Sciatic nerve (tissue), 2 donors: ENCODE results near the gene ANK2. TPM values are rescaled to one million over a fixed set of nuclear protein-coding genes. Genes with fewer than 3 reads are reported as not detected.

Experiments
- ATAC-seq: fragments of 200-7000 bp; cut with Tn5 transposase; one replicate; pipeline ENCODE4 v1.9.1; 2020; ENCODE audit warnings: mild to moderate bottlenecking, moderate library complexity
- DNase-seq: peaks from one replicate; pipeline ENCODE4 v3.0.0-alpha.2; 2020; ENCODE audit warnings: low spot score
- intact Hi-C: fragments of 100-400 bp; cut with DNase I; formaldehyde crosslinking; loops from one replicate; pipeline ENCODE4 v1.14.2; 2022
- total RNA-seq: library from RNA; stranded (reverse); fragmentation: NEBNext Ultra II Directional; extraction: Animal tissue kit (Norgen Biotek cat#: 25700); gene quantifications from one replicate; pipeline ENCODE4 v1.2.1, GENCODE V29; 2021
- donor health status: DM: no; HTN: no; CAD: no.
- donor health status: DM: no; HTN: no; CAD: no.

ANK2 gene
- total RNA-seq, 1 donor from 2014 or later: 121 TPM

DNA sequence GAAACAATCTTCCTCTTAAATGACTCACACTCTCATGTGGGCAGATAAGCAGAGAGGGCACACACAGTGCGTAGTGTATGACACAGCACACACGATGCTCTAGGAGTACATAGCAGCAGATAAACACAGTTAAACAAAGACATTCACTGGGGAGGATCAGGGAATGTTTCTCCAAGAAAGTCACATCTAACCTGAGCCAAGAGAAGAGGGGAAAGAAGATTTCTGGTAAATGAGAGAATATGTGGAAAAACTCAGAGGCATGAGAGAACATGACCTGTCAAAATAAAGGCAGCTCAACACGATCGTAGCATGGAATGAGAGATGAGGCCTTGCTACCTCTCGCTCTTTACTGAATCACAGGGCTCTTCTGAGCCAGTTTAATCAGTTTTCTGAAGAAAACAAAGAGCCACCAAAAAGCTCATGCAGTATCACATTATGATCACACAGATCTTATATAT is 251.0 kb downstream of the ANK2 start:
- ATAC-seq (peak; percentile 98), DNase-seq (no peak)
- intact Hi-C loops: no loop called here

DNA sequence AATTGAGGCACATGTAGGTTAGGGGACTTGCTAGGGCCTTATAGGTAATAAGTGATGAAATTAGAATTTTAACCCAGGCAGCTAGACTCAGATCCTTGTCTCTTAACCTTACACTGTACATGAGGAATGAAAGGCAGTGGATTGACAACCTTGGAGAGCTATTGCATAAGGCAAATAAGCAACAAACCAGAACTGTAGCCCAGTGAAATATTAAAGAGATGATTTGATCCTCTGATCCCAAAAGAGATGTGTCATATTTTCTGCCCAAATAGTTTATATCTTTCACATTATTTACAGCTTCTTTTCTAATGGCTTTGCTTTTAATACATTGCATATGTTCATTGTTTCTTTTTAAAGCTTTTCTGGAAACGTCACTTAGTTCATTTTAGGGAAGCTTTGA is 252.6 kb downstream of the ANK2 start:
- DNase-seq (no peak), ATAC-seq (no peak)
- intact Hi-C loops: no loop called here

DNA sequence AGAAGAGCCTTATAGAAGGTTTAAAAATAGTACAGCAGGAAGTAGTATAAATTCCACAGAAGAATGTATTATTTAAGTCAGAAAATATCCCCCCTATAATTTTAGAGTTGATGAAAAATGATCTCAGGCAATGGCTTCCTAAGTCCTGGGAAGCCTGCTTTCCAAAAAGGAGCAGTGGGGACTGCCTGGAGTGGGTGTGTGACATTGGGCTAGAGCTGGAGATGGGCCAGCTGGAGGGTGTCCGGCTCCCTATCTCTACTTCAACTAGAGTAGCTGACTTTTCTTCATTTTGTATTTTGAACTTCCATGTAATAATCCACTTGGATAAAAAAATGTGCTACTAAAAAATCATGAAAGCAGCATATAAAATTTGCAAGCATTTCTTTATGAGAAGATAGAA is 253.9 kb downstream of the ANK2 start:
- no peak for ATAC-seq
- intact Hi-C loops: no loop called here

GRCh38 chr4:113311047-113311446 is 261.6 kb downstream of the ANK2 start:
- ATAC-seq (no peak), DNase-seq (no peak)
- intact Hi-C loops: no loop called here

More for the DNA sequence above, 253.9 kb downstream of the ANK2 start:
- DNase-seq: no peak

DNA sequence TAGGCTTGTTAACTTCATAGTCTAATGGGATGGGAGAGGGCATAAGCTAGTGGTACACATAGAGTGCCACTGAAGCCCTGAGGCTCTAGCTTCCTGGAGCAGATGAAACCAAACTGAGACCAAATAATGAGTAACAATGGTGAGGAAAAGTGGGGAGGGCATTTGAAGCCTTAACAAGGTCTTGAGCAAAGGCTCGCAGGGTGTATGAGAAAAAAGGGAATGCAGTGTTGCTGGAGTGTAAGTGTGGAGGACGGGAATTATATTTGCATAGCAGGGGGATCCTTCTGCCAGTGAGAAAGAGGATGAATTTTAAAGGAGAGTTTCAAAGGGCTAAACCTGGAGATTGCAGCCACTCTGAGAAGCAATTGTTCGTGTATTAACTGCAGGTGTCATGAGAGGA is 263.1 kb downstream of the ANK2 start:
- DNase-seq: no peak
- ATAC-seq: no peak
- intact Hi-C loops: no loop called here

- intact Hi-C loops: no loop called here
- DNase-seq: no peak
- no peak for ATAC-seq
These were observed 265.0 kb downstream of the ANK2 start for GRCh38 chr4:113314426-113314825.

DNA sequence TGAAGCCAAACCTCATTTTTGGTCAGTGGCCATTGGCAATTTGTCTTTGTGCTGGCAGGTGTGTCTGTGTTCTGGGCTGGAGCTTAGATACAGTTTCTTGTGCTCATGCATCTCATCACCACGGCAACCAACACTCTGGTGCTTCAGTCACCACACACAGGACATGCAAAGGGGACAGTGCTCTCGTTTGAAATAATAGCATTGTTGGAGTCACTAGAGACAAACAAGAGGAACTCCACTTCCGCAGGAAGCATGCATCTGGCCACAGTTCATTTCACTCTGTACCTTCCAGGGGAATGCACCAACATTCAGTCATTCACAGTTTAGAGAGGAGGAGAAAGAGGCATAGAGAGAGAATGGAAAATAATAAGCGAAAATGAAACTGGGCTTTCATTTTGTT is 267.4 kb downstream of the ANK2 start:
- ATAC-seq: peak; percentile 67
- intact Hi-C loops: no loop called here
- no peak for DNase-seq

DNA sequence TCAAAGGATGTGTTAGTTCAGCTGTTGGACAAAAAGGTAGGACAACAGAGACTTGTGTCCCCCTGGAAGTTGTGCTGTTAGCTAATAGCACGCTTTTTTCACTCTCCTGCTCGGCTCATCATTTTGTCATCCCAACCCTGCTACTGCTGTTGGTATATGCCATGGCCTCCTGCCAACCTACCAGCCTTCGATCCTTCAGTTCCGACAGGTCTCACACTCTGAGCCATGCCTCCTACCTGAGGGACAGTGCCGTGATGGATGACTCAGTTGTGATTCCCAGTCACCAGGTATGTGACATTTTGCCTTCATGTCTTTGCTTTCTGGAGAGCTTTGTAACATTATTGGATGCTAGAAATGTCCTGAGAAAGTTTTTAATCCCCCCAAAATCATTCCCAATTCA is 268.1 kb downstream of the ANK2 start:
- intact Hi-C loops: no loop called here
- ATAC-seq: no peak
- DNase-seq: no peak

- no peak for ATAC-seq
- no peak for DNase-seq
- intact Hi-C loops: no loop called here
These were observed 273.3 kb downstream of the ANK2 start for GRCh38 chr4:113322736-113323135.

- no peak for DNase-seq
- no peak for ATAC-seq
- intact Hi-C loops: no loop called here
These were observed 276.6 kb downstream of the ANK2 start for GRCh38 chr4:113325876-113326615.

DNA sequence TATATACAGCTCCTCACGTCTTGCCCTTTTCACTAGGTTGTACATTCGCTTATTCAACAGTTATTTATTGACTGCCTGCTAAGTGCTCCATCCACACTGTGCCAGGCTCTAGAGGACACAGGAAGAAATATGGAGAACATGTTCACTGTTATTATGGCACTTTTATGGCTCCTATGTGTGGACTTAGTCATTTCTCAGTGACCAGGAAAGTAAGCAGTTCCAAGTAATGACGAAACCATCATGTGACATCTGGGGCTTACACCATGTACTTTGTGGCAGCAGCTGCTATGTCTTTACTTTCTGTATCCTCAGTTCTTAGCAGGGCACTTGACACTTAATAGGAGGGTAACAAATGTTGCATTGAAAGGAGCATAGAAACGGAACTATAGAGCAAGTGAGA is 278.0 kb downstream of the ANK2 start:
- intact Hi-C loops: no loop called here
- no peak for DNase-seq
- ATAC-seq: no peak

GRCh38 chr4:113328514-113328913 is 279.1 kb downstream of the ANK2 start:
- intact Hi-C loops: no loop called here
- DNase-seq (no peak), ATAC-seq (no peak)

DNA sequence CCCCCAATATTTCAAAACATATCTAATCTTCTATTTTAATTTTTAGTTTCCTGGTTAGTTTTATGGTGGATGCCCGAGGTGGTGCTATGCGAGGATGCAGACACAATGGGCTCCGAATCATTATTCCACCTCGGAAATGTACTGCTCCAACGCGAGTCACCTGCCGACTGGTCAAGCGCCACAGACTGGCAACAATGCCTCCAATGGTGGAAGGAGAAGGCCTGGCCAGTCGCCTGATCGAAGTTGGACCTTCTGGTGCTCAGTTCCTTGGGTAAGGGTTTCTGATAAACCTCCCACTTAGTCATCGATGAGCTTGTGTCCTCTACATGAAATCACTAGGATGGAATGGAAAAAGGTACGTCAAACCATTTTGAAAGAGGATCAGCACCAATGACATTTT is 280.7 kb downstream of the ANK2 start:
- DNase-seq (no peak), ATAC-seq (no peak)
- intact Hi-C loops: no loop called here

DNA sequence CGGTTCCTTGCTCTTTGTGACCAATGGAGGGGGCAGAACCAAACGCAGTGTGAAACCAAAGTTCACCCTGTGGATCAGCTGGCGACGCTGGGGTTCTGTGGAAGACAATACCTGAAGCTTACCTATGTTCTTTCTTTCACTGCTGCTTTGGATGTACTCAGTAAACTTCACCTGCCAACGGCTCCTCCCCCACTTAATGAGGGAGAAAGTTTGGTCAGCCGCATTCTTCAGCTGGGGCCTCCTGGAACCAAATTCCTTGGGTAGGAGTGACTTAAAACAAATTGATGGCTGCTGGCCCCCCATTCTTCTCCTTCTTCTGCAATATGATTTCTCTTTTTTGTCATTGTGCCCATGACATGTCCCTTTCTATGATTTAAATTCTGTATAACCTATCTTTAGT is 282.4 kb downstream of the ANK2 start:
- intact Hi-C loops: no loop called here
- ATAC-seq (no peak), DNase-seq (no peak)

- no peak for DNase-seq
- ATAC-seq: no peak
- intact Hi-C loops: no loop called here
These were observed 283.2 kb downstream of the ANK2 start for GRCh38 chr4:113332701-113333100.

DNA sequence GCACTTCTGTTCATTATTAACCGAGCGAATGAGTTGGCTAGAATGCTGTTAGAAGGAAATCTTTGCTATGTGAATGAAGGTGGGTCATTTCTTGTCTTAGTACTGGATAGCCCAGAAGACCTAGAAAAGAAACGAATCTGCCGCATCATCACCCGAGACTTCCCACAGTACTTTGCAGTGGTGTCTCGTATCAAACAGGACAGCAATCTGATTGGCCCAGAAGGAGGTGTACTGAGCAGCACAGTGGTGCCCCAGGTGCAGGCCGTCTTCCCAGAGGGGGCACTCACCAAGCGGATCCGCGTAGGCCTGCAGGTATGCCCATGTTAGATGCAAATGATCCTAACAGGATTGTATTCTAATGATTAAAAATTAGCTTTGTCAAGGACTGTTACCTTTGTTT is 286.3 kb downstream of the ANK2 start:
- intact Hi-C loops: no loop called here
- ATAC-seq: no peak

DNA sequence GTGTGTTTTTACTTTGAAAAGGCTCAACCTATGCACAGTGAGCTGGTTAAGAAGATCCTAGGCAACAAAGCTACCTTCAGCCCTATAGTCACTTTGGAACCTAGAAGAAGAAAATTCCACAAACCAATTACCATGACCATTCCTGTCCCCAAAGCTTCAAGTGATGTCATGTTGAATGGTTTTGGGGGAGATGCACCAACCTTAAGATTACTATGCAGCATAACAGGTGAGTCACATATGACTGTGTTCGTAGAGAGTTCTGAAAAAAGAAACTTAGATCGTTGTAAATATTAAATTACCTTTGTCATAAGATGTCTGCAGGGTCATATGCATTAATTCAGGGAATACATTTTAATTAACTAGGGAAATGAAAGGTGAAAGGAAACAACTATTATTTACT is 287.1 kb downstream of the ANK2 start:
- no peak for DNase-seq
- ATAC-seq: no peak
- intact Hi-C loops: no loop called here

More for the DNA sequence above, 286.3 kb downstream of the ANK2 start:
- no peak for DNase-seq

DNA sequence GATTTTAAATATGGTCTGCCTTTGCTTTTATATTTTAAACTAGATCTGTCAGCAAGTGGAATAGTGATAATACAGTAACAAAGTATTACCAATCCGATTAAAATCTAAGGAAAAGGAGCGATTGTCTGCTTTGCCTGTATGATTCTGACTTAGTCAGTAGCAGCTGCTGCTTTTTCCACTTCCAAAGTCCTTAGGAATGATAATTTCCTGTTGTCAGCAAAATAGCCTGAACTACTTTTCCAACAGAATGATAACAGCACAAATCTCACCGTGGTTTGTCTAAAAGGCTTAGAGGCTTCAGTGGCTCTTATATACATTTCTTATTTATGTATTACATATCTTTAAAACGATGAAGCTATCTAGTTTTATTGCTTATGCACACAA is 290.0 kb downstream of the ANK2 start:
- peak; percentile 34 for ATAC-seq
- intact Hi-C loops: no loop called here

DNA sequence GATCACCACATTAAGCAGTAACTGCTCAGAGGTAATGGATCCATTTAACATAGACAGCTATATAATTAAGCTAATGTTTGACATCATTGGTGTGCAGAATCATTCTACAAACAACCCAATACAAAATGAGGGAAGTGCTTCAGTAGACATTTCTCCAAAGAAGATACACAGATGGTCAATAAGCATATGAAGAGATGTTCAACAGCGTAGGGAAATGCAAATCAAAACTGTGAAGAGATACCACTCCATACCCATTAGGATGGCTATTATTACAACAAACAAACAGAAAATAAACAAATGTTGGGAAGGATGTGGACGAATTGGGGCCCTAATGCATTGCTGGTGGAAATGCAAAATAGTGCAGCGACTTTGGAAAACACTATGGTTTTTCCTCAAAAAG is 294.6 kb downstream of the ANK2 start:
- DNase-seq (no peak), ATAC-seq (no peak)
- intact Hi-C loops: no loop called here

More for the DNA sequence above, 290.0 kb downstream of the ANK2 start:
- no peak for DNase-seq

DNA sequence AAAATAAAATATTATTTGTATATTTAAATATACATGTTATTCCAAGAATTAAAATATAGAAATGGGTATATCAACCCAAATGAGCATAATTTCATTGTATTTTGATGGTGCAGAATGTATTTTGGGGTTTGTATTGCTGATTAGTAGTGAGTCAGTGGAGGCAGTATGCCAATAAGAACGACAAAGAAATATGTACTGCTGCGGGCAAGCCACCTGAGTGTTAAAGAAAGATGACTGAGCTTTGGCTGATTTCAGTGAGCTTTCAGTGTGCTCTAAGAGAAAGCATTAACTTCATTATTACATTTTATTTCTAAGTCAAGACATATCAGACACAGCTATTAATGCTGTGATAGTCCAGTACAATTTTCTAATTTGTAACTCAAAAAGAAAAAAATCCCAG is 297.8 kb downstream of the ANK2 start:
- ATAC-seq: no peak
- intact Hi-C loops: no loop called here
- DNase-seq: no peak

GRCh38 chr4:113349430-113349829 is 300.0 kb downstream of the ANK2 start:
- no peak for ATAC-seq
- intact Hi-C loops: no loop called here

More at GRCh38 chr4:113349430-113349829, 300.0 kb downstream of the ANK2 start:
- DNase-seq: no peak
